GM18498 (cell line): ENCODE measurements around the gene MT1B.

Experiments
- ATAC-seq: cut with Tn5 transposase; IDR thresholded peaks from one replicate; pipeline ENCODE4 v1.9.1; 2021; ENCODE audit warnings: mild to moderate bottlenecking, moderate library complexity; ENCODE audit not compliant: unreplicated experiment

MT1B gene

DNA sequence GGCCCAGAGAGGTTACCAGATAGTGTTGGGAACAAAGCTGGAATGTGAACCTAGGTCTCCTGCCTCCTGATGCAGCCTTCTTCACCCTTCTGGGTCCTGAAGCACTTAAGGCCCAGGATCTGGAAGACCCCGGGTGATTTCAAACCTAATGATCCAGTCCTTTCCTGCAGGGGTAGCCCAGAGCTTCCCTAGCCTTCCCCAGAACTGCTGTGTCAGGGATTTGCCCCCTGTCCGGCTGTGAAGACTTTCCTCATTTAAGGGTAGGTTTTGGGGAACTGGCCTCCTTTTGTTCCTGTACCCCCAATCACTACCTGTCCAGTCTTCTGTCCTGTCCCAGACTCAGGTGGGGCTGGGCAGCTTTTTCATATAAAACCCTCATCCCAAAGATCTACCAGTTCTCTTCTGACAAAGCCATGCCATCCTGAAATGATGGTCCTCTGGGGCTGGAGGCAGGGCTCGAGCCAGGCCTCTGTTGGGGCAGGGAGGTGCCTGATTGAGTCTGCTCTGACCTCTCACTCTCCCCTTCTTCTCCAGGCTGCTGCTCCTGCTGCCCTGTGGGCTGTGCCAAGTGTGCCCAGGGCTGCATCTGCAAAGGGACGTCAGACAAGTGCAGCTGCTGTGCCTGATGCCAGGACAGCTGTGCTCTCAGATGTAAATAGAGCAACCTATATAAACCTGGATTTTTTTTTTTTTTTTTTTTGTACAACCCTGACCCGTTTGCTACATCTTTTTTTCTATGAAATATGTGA, 31.9 kb downstream of the MT1B start:
- ATAC-seq: no peak

DNA sequence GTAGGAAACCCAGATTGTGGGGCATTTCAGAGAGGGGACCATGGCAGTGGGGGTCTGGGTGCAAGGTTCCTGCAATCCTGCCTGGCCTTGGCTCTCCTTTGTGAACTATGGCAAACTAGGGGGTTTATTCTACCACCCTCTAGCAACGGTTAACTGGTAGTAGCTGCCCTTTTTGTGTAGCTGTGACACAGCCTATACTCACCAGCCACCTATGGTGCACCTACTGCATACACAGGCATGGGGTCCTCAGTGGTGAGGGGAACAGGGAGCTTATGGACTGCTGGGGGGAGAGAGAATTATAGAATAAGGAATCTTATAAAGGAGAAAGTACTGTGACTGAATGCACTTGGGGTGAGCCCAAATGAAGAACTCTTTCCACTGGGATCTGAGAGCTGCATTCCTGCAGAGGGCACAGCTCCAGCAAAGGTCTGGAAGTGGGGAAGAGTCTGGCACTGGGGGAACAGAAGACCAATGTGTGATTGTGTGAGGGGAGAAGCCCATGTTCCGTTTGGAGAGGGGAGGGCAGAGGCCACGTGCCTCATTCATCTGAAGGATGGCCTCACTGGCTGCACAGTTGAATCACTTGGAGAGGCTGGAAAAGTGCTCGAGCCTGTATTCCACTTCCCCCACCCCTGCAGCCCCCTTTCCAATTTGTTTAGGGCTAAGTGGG, 32.7 kb downstream of the MT1B start:
- no peak for ATAC-seq

- ATAC-seq: no peak
These were observed 33.4 kb downstream of the MT1B start for GRCh38 chr16:56684926-56685590.

DNA sequence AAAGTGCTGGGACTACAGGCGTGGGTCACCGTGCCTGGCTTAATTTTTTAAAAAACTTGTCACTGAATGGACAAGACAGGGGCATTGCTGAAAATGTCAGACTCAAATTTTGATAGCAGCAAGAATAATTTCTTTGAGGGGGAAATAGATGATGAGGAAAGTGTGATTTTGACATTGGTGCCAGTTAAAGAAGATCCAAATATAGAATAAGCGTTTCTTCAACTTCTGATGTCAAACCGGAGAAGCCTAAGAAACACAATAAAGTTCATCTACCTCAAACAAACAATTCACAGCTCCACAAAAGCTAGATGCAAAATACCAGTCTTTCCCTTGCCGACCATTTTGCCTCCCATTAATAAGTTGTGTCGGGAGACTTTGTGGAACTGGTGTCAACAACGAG, 35.1 kb downstream of the MT1B start:
- ATAC-seq: no peak

- no peak for ATAC-seq
These were observed 37.1 kb downstream of the MT1B start for GRCh38 chr16:56688762-56689161.

- no peak for ATAC-seq
These were observed 37.5 kb downstream of the MT1B start for GRCh38 chr16:56689171-56689570.

DNA sequence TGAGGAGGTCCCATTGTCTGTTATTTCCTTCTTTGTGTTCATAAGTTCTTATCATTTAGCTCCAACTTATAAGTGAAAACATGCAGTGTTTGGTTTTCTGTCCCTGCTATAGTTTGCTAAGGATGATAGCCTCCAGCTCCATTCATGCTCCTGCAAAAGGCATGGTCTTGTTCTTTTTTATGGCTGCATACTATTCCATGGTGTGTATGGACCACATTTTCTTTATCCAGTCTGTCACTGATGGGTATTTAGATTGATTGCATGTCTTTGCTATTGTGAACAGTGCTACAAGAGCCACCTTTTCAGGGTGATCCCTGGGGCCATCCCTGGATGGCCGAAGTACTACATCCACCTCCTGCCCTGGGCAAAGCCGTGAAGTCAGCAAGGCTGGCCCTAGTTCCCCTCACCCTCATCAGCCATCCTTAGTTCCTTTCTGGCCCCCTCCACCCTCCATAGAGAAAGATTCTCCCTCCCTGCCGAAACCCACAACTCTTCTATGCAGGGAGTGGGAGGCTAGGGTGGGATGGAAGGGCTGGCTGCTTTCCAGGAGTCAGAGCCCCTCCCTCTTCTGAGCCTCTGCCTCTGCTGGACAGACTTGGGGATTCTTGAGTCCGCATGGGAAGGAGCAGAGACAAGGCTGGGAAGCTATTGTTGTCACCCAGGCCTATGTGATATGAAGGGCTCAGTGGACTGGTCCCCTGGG, 38.9 kb downstream of the MT1B start:
- no peak for ATAC-seq

DNA sequence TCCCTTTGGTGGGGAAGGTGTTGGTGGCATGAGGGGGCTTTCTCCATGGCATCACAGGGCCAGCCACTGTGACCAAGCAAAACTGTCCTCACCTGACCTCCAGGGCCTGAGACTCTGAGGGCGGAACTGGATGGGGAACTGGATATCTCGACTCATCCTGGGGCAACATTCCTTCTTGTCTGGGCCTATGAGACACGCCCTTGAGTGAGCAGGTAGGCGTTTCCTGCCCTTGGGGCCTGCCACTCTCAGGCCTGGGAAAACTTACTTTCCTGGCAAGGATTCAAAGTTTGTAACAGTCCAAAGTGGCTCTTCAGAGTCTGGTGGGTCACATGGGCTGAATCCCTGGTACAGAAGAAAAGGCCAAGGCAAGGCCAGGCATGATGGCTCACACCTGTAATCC, 40.2 kb downstream of the MT1B start:
- no peak for ATAC-seq

- ATAC-seq: no peak
These were observed 43.6 kb downstream of the MT1B start for GRCh38 chr16:56695246-56695645.

DNA sequence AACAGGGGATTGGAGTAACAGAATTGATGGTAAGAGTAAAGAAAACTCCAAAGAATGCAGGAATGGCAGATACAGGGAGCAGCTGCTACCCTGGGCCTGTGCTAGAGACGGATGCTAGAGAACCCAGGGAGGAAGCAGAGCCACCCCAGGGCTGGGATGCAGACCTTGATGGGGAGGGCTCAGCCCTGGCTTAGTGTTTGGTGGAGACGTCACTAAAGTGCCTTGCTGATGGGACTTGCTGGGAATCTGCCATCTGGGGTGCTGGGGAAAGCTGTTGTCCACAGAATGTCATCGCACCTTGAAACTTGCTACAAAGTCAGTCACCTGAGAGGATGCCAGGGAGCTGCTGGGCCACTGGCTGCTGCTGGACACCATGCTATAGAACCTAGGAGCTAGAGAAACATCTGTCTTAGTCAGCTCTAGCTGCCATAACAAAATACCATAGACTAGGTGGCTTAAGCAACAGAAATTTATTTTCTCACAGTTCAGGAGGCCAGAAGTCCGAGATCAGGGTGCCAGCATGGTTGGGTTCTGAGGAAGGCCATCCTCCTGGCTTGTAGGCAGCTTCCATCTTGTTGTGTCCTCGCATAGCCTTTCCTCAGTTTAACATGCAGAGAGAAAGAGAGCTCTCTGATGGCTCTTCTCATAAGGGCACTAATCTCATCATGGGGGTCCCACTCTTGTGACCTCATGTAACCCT, 45.9 kb downstream of the MT1B start:
- no peak for ATAC-seq

DNA sequence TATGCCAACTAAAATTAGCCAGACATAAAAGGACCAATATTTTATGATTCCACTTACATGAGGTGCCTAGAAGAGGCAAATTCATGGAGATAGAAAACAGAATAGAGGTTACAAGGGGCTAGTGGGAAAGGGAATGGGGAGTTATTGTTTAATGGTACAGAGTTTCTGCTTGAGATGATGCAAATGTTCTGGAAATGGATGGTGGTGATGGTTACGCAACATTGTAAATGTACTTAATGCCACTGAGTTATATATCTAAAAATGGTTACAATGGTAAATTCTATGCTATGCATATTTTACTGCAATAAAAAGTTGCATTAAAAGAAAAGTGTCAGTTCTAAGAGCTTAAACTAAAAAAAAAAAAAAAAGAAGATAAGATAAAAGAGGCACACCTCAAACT, 48.5 kb downstream of the MT1B start:
- no peak for ATAC-seq

- ATAC-seq: no peak
These were observed 48.9 kb downstream of the MT1B start for GRCh38 chr16:56700631-56701030.

DNA sequence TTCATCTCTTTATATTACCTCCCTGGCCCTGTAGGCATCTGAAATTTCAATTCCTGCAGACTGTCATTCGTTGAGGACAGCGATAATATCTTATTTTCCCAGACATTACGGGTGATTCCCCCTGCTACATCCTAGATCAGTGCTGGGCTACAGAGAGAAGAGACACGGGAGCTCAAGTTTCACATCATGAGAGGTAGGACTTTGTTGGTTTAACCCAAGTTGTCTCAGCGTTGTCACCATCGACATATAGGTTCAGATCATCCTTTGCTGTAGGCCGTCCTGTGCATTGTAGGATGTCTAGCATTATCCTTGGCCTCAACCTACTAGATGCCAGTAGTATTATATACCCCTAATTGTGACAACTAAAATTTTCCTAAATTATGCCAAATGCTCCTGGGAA, 49.8 kb downstream of the MT1B start:
- ATAC-seq: no peak
